Measurements from ENCODE around the gene YTHDC1.

The YTHDC1 gene

DNA sequence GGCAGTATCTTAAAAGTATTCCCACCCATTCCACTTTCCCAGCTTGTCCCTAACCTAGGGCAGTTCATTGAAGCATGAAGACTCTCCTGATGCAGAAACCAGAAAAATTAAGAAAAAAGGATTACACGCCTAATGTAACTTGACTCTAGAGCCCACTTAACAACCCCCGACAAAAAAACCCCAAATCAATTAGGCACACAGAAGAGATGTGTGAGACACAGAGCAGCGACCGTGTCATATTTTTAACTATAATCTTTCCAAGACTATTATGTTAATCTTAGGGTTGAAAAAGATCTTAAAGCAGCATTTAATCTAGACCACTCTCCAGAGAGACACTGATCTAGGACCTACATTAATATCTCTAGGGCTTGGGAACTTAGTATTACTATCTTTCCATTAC is 1.3 kb downstream of the YTHDC1 start:
- TF ChIP-seq, protein P1, sequence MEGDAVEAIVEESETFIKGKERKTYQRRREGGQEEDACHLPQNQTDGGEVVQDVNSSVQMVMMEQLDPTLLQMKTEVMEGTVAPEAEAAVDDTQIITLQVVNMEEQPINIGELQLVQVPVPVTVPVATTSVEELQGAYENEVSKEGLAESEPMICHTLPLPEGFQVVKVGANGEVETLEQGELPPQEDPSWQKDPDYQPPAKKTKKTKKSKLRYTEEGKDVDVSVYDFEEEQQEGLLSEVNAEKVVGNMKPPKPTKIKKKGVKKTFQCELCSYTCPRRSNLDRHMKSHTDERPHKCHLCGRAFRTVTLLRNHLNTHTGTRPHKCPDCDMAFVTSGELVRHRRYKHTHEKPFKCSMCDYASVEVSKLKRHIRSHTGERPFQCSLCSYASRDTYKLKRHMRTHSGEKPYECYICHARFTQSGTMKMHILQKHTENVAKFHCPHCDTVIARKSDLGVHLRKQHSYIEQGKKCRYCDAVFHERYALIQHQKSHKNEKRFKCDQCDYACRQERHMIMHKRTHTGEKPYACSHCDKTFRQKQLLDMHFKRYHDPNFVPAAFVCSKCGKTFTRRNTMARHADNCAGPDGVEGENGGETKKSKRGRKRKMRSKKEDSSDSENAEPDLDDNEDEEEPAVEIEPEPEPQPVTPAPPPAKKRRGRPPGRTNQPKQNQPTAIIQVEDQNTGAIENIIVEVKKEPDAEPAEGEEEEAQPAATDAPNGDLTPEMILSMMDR (IDR thresholded peaks at IDR 0.05; ENCODE audit: low read depth, low read length), result no peak
- H3K4me1 ChIP-seq, result no peaks in the 10 kb centered on the region
- no peaks in the 10 kb centered on the region for H3K9me3 ChIP-seq
- DNase-seq, result no peak
- H3K36me3 ChIP-seq, result peaks cover 3% of the 10 kb centered on the region; the same call in 1 of the 2 replicates
- H3K4me3 ChIP-seq (ENCODE audit: low read depth, low read length), result peak overlapping the region; percentile 98
- no peaks in the 10 kb centered on the region for H3K27me3 ChIP-seq

DNA sequence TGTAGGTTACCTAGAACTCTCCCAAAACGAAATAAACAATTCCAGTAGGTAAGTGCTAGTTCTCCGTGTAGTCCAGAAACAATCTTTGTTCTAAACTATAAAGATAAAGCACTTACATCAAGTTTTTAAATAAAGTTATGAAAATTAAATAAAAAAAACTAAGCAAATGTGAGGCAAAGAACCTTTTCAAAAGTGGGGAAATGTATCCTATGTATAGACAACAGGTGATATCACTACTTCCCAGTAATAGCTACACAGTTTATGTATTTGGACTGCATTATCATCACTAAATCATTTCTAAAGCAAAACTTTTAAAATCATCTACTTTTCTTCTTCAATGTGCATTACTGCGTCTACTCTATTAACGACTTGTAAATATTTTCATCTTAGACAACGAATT is 2.0 kb downstream of the YTHDC1 start:
- no peaks in the 10 kb centered on the region for H3K9me3 ChIP-seq
- H3K36me3 ChIP-seq, result peaks cover 3% of the 10 kb centered on the region; the same call in 1 of the 2 replicates
- H3K4me3 ChIP-seq (ENCODE audit: low read depth, low read length), result peak overlapping the region; percentile 98
- H3K4me1 ChIP-seq, result no peaks in the 10 kb centered on the region
- no peaks in the 10 kb centered on the region for H3K27me3 ChIP-seq
- TF ChIP-seq, protein P1 (IDR thresholded peaks at IDR 0.05; ENCODE audit: low read depth, low read length), result no peak
- no peak for DNase-seq

DNA sequence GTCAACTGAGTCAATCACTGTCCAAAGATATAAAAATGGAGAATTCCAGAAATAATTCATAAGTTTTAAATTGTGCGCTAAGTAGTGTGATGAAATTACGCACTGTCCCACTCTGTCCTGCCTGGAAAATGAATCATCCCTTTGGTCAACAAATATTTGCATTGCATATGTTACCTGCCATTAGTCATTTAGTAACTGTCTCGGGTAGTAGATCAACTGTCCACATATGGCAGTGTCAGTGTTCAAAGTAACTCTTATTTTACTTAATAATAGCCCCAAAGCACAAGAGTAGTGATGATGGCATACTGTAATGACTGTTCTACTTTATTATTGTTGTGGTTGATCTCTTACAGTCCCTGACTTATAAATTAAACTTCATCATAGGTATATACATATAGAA is 3.4 kb downstream of the YTHDC1 start:
- Histone ChIP-seq H3K4me1 (no peaks in the 10 kb centered on the region), H3K36me3 (peaks cover 3% of the 10 kb centered on the region; the same call in 1 of the 2 replicates), H3K9me3 (no peaks in the 10 kb centered on the region), H3K27me3 (no peaks in the 10 kb centered on the region), H3K4me3 (ENCODE audit: low read depth, low read length) (no peak overlapping the region)
- TF ChIP-seq, protein P1 (IDR thresholded peaks at IDR 0.05; ENCODE audit: low read depth, low read length), result no peak
- no peak for DNase-seq

DNA sequence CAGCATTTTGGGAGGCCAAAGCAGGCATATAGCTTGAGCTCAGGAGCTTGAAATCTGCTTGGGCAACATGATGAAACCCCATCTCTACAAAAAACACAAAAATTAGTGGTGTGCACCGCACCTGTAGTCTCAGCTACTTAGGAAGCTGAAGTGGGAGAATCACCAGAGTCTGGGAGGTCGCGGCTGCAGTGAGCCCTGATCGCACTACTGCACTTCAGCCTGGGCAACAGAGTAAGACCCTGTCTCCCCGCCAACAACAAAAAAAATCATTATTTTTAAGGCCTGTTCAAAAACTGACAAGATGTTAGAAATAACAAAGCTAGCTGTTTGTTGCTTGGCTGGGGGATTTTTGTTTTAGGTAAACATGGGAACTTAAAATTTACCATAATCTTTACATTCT is 5.1 kb downstream of the YTHDC1 start:
- Histone ChIP-seq H3K4me1 (peaks cover 4% of the 10 kb centered on the region; the same call in 1 of the 2 replicates), H3K4me3 (ENCODE audit: low read depth, low read length) (no peak overlapping the region)

DNA sequence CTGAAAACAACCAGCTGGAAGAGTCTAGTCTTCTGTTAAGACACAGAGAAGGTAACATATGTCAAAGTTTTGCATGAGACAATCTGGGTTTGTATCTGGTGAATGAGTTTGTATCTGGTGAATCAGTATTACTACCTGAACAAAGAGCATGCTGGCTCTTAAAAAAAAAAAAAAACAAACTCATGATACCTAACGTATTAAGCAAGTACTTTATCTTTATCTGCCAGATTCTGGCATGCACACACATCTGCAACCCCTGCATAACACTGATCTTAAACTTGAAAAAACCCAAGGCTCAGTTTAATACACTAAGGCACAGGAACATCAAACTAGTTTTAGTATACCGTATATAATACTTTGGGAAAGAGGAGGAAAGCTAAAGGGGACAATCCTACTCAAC is 5.8 kb downstream of the YTHDC1 start:
- Histone ChIP-seq H3K9me3 (no peaks in the 10 kb centered on the region), H3K4me1 (peaks cover 10% of the 10 kb centered on the region; the same call in 1 of the 2 replicates), H3K27me3 (no peaks in the 10 kb centered on the region), H3K36me3 (peaks cover 3% of the 10 kb centered on the region; the same call in 1 of the 2 replicates), H3K4me3 (ENCODE audit: low read depth, low read length) (no peak overlapping the region)
- TF ChIP-seq, protein P1 (IDR thresholded peaks at IDR 0.05; ENCODE audit: low read depth, low read length), result no peak
- DNase-seq, result no peak

More for the DNA sequence above, 5.1 kb downstream of the YTHDC1 start:
- peaks cover 3% of the 10 kb centered on the region; the same call in 1 of the 2 replicates for H3K36me3 ChIP-seq
- no peak for DNase-seq
- no peaks in the 10 kb centered on the region for H3K27me3 ChIP-seq
- TF ChIP-seq, protein P1 (IDR thresholded peaks at IDR 0.05; ENCODE audit: low read depth, low read length), result no peak
- no peaks in the 10 kb centered on the region for H3K9me3 ChIP-seq

DNA sequence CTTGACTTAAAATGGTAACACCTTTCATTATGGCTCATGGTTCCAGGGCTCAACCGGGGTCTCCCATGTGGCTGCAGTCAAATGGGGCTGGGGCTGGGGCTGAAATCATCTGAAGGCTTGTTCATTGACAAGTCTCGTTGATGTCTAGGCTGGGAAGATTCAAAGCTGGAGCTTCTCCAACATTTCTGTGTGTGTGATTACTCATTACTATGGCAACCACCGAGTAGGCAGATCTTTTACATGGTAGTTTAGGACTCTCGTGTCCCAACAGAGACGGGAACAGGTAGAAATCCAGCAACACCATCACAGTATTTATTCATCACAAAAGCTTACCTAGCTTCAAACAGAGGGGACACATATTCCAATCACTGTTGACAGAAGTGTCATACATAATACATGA is 7.8 kb downstream of the YTHDC1 start:
- no peaks in the 10 kb centered on the region for H3K27me3 ChIP-seq
- peaks cover 9% of the 10 kb centered on the region for H3K36me3 ChIP-seq
- no peaks in the 10 kb centered on the region for H3K9me3 ChIP-seq
- peaks cover 10% of the 10 kb centered on the region; the same call in 1 of the 2 replicates for H3K4me1 ChIP-seq
- TF ChIP-seq, protein P1 (IDR thresholded peaks at IDR 0.05; ENCODE audit: low read depth, low read length), result no peak
- DNase-seq, result no peak
- H3K4me3 ChIP-seq (ENCODE audit: low read depth, low read length), result no peak overlapping the region
